Daoy (cell line): ENCODE data around the gene ITPA. TPM values are rescaled to one million over a fixed set of nuclear protein-coding genes. Genes with fewer than 3 reads are reported as not detected.
"Not testable (repeated sequence)": the region's sequence is repeated elsewhere in the genome, so short reads cannot be mapped to it uniquely, and the experiment has no call there.

Source experiments
- DNase-seq: peaks from one replicate; pipeline ENCODE4 v3.0.0-alpha.2; 2015; ENCODE audit warnings: low read depth
- total RNA-seq: library from RNA; depleted of rRNA; stranded (reverse); fragments of >200 nt; shearing (Covaris generic); gene quantifications from 2 replicates; pipeline ENCODE4 v1.2.3, GENCODE V29; 2014

ITPA gene
- total RNA-seq, 1 experiment from 2014 or later, result 102 TPM

DNA sequence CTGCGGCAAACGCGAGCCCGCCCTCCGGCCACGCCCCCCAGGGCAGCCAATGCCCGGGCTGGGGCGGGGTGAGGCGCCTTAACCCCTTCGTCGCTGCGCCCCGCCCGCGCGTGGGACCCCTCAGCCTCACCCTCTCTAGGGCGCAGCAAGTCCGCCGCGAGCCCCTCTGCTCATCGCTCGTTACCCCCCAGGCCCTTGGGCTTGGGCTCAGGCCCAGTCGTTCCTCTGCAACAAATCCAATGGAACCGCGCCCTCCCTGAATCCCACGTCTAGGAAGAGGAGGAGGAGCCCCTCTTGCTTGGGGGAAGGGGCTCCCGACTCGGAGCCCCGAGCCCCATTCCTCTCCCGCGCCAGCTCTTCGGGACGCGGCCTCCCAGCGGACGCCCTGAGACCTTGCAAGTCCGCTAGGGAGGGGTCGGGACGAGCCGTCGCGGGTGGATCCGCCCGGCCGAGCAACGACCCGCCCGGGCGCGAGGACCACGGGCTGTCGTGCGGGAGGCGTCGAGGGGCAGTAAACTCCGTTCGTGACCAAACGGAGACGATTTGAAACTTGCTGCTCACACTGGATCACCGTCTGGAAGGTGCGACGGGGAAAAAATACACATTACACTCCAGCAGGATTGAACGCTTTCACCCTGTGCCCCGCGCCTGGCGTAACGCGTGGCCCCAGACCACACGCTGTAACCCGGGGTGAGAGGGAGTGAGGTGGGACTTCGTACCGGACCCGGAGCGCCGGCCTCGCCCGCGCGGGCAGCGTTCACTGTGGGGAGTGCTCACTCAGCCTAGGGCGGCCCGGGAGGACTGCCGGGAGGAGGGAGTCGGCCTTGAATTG, 35.5 kb upstream of the ITPA start:
- peak; percentile 89 for DNase-seq

GRCh38 chr20:3174442-3175261, 34.6 kb upstream of the ITPA start:
- DNase-seq, result no peak

- no peak for DNase-seq
These were observed 34.0 kb upstream of the ITPA start for GRCh38 chr20:3175270-3175669.

DNA sequence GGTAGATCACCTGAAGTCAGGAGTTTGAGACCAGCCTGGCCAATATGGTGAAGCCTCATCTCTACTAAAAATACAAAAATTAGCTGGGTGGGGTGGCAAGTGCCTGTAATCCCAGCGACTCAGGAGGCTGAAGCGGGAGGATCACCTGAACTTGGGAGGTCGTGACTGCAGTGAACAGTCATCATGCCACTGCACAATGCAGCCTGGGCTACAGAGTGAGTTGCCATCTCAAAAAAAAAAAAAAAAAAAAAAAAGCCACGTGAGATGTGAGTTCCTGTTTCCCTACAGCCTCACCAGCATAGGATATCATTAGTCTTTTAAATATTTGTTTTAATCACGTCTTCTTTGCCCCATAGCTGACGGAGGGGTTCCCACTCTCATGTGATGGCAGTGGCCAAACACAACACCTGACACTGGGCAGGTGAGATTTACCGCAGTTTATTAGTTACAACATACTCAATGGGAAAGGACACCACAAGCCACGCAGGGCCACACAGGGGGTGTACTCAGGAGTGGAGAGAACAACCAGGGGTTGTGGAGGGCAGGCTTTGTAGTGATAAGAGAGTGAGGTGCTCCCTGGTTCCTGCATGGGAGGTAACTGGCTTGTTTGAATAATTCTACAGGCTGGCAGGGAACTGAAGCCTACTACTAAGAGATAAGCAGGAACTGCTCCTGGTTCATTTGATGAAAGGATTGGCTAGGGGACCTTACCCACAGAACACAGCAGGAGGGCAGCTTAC, 31.4 kb upstream of the ITPA start:
- no peak for DNase-seq

- no peak for DNase-seq
These were observed 29.0 kb upstream of the ITPA start for GRCh38 chr20:3180319-3180718.

DNA sequence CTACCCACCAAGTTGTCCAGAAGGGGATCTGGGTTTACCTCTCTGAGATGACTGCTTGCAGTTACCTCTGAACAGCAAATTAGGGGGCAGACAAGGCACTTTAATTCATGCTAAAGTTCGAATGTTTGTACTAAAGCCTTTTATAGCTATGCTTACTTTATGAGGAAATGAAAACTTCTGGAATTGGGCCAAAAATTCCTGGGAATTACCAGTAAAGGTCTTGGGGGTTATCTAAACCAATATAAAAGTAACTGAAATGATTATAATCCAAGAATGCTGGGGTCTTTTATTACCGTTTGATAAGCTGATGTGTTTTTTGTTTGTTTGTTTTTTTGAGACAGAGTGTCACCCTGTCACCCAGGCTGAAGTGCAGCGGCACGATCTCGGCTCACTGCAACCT, 28.0 kb upstream of the ITPA start:
- DNase-seq, result no peak

DNA sequence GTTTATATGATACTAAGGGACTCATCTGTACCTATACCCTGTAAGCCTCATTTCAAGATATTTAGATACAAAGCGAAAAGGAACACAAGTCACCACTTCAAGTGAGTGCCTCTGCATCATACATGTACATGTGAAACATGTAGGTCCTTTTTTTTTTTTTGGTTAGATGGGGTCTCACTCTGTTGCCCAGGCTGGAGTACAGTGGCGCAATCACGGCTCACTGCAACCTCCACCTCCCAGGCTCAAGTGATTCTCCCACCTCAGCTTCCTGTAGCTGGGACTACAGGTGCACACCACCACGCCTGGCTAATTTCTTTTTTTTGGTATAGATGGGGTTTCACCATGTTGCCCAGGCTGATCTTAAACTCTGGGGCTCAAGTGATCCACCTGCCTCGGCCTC, 26.9 kb upstream of the ITPA start:
- DNase-seq, result not testable (repeated sequence)

GRCh38 chr20:3183896-3184612, 25.2 kb upstream of the ITPA start:
- no peak for DNase-seq

DNA sequence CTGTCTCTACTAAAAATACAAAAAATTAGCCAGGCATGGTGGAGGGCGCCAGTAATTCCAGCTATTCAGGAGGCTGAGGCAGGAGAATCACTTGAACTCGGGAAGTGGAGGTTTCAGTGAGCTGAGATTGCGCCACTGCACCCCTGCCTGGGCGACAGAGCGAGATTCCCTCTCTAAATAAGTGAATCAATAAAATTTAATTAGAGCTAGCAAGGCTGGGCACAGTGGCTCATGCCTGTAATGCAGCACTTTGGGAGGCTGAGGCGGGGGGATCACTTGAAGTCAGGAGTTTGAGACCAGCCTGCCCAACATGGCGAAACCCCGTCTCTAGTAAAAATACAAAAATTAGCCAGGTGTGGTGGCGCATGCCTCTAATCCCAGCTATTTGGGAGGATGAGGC, 21.4 kb upstream of the ITPA start:
- not testable (repeated sequence) for DNase-seq

- no peak for DNase-seq
These were observed 20.4 kb upstream of the ITPA start for GRCh38 chr20:3188823-3189413.

GRCh38 chr20:3189561-3190131, 19.7 kb upstream of the ITPA start:
- DNase-seq, result no peak

GRCh38 chr20:3190681-3191111, 18.6 kb upstream of the ITPA start:
- DNase-seq, result no peak

GRCh38 chr20:3192226-3193015, 16.9 kb upstream of the ITPA start:
- no peak for DNase-seq

GRCh38 chr20:3193806-3194616, 15.3 kb upstream of the ITPA start:
- DNase-seq, result no peak

GRCh38 chr20:3194617-3195280, 14.5 kb upstream of the ITPA start:
- no peak for DNase-seq

DNA sequence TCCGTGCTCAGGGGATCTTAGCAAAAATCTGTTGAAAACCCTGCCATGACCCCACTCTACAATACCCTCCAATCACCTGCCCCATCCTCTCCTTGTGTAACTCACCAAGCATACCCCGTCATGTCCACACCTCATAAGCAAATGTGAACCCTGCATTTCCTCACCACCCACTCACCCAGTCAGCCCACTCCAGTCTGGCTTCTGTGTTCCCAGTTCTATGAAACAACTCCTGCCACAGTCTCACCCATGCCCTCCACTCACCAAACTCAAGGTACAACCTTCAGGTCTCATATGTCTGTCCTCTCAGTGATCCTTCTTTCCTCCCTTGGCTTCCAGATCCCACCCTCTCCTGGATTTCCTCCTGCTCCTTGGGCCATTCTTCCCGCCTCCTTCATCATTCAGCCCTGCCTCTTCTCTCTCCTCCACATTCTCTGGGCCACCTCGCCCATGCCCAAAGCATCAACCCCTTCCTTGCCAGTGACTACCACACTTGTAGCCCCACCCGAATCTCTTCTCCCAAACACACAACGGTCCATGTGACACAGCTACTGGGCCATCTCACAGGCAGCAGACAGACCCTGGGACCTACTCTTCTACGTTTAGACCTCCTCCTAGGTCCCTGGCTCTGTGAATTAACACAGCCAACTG, 13.6 kb upstream of the ITPA start:
- DNase-seq, result no peak

- no peak for DNase-seq
These were observed 10.1 kb upstream of the ITPA start for GRCh38 chr20:3199206-3199605.
